HG03045 (cell line): ENCODE results near the gene CLEC19A.

Experiments used
- ATAC-seq: cut with Tn5 transposase; IDR thresholded peaks from one replicate; pipeline ENCODE4 v1.9.1; 2021; ENCODE audit warnings: mild to moderate bottlenecking, moderate library complexity; ENCODE audit not compliant: unreplicated experiment

CLEC19A gene

GRCh38 chr16:19284207-19284606, 1.3 kb upstream of the CLEC19A start:
- ATAC-seq = no peak

GRCh38 chr16:19286827-19287226, 1.3 kb downstream of the CLEC19A start:
- ATAC-seq = no peak

GRCh38 chr16:19287241-19287640, 1.7 kb downstream of the CLEC19A start:
- ATAC-seq = no peak

DNA sequence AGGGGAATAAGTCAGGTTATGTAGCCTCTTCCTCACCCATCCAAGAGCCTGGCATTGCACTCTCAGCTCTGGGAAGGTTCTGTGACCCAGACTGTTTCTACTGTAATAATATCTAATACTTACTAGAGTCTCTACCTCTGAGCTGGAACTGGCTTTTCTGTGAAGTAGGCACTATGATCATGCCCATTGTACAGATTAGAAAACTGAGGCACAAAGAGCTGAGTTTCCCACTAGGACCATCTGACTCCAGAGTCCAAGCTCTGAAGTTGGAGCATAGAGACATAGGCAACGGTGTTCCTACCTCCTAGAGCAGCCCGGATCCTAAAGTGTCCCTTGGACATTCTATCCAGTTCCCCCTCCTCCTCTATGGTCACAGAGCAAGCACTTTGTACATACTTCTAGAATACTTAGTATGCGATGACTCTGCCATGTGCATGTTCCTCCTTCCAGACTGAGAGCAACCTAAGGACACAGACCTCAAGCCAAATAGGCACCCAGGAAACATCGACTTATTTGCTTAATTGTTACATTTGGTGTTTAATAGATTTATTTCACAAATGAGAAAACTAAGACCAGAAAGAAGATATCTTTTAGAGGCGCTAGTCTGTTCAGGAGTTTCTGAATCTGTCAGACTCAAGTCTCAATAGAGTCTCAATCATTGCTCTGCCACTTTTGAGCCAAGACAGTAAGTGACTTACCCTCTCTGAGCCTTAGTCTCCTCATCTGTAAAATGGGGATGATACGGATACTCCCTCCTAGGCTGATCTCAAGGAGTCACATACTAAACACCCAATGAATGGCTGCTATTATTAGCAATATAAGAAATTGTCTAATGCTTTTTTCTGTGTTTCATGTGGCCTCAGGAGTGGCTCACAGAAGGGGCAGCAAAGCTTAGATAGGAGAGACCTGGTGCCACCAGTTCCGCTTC, 3.6 kb downstream of the CLEC19A start:
- no peak for ATAC-seq

- no peak for ATAC-seq
Measured at GRCh38 chr16:19289811-19290485, 4.4 kb downstream of the CLEC19A start.

- ATAC-seq = no peak
Measured at GRCh38 chr16:19290860-19291259, 5.3 kb downstream of the CLEC19A start.

GRCh38 chr16:19291475-19291874, 5.9 kb downstream of the CLEC19A start:
- ATAC-seq = no peak

- ATAC-seq = no peak
Measured at GRCh38 chr16:19292186-19292585, 6.7 kb downstream of the CLEC19A start.

DNA sequence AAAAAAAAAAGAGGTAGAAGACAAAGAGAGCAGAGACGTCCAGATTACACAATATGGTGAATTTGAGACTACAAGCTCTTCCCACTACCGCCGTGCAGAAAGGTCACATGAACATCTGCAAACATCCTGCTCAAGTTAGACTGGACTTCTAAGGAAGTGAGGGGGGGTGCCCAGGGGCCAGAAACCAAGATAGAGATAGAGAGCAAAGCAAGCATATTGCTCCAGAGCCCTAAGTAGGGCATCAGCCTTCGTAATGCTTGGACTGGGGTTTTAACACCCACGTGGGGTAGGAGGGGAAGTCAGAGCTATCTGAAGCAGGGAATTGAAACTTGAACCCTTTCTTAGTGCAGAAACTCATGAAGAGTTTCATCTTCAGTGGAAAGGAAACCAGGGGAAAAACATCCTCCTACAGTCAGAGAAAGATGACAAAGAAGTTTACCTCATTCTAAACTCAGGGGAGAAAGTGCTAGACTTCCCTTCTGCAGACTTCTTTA, 8.7 kb downstream of the CLEC19A start:
- ATAC-seq = peak; percentile 73

GRCh38 chr16:19295393-19295792, 9.9 kb downstream of the CLEC19A start:
- ATAC-seq = no peak

DNA sequence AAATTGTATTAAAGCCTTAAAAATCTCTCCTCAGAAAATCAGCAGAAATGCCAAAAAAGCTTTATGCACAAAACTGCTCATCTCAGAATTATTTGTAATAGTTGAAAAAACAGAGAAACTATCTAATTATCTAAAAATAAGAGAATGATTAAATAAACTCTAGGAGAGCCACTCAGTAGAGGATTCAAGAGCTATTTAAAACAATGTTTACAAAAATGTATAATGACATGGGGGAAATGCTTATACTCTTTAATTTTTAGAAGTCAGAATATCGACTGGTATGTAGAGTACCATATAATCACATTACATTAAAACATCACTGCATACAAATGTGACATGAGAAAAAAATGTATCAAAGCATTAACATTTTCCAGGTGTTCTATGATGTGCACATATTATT, 11.9 kb downstream of the CLEC19A start:
- ATAC-seq = no peak

- ATAC-seq = no peak
Measured at GRCh38 chr16:19299565-19299964, 14.0 kb downstream of the CLEC19A start.

DNA sequence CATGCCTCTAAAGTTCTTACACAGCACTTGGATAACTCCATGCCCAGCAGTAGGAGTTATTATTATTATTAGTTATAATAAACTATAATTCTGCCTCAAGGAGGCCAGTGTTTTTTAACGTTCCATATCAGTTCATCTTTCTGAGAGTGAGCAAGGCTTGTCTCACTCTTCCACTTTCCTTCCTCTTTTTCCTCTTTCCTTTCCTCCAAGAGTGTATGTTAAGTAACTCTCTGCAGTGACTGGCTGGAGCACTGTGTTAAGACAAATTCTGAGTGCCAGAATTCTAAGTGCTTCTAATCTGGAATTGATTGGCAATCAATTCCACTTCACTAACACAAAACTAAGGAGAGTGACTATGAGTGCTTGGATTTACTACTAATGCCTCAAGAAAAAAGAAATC, 16.4 kb downstream of the CLEC19A start:
- no peak for ATAC-seq

DNA sequence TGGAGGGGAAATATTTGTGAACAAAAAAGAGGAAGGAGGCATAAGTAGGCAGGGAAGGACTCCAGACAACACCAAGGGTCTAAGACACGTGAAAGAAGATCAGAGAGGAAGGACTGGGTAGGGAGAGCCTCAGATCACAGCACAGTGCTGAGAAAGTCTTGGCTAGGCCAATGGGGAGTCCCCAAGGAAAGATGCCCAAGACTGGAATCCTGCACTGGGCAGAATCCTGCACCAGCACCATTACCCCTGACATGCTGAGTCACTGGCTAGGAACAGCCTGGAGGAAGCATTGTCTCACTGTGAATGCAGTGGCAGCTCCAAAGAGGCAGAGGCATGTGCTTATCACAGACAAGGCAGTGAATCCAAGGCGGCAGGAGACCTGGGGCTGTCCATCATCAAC, 19.2 kb downstream of the CLEC19A start:
- ATAC-seq = no peak

GRCh38 chr16:19305443-19305842, 19.9 kb downstream of the CLEC19A start:
- ATAC-seq = no peak

DNA sequence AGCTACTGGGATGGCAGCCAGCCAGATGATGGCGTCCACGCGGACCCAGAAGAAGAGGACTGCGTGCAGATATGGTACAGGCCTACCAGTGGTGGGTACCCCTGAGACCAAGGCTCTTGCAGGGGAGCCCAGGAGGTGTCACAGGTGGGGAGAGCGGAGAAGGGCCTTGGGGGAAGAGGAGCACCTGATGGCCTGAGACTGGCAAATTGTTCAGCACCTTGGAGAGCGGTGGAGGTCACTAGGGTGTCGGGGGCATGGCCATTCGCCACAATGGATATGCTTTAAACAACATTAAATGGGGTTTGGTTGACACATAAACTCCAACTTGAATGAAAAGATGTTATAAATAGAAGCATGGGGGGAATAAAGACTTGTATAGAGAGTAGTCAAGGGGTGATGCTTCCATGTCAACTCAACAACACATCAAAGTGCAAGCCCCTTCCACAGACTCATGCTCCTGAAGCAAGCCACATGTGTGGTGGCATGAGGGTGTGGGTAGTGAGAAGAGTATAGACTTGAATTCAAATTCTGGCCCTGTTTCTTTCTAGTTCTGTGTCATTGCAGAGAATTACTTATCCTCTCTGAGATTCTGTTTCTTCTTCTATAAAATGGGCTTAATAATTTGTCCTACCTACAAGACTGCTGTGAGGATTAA, 22.2 kb downstream of the CLEC19A start:
- ATAC-seq = no peak

- no peak for ATAC-seq
Measured at GRCh38 chr16:19308392-19308791, 22.9 kb downstream of the CLEC19A start.

GRCh38 chr16:19309178-19309577, 23.6 kb downstream of the CLEC19A start:
- ATAC-seq = no peak

- ATAC-seq = no peak
Measured at GRCh38 chr16:19314718-19315425, 29.3 kb downstream of the CLEC19A start.

- no peak for ATAC-seq
Measured at GRCh38 chr16:19315889-19316433, 30.4 kb downstream of the CLEC19A start.

DNA sequence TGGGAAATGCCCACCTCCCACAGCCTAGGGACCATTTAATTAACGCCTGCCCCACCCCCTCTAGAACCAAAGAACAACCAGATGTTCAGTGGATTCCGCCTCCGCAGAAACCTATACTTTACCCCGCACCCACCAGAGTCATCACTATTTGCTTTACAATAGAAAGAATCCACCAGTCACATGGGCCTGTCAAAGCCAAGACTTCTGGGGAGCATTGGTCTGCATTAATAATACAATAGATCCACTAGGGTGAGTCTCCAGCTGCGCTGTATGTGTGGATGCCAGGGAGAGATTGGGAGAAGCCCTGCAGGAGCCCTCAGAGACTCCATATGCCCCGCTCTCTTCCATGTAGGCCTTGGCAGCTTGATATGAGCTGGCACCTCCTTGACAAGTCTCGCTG, 31.3 kb downstream of the CLEC19A start:
- no peak for ATAC-seq
